K562 (cell line): ENCODE measurements around the gene PGGHG. TPM values are rescaled to one million over a fixed set of nuclear protein-coding genes. Genes with fewer than 3 reads are reported as not detected.

ENCODE experiments used
- ATF3 ChIP-seq, 2 experiments: fragments of 450-650 bp in 1 of 2; sonication (generic) in 1 of 2; formaldehyde crosslinking in 1 of 2; IDR thresholded peaks in 1 of 2; conservative IDR thresholded peaks in 1 of 2; 2 replicates each; pipeline versions ENCODE4 v1.6.1 to v1.8.1; 2016 to 2023; ENCODE audit warnings: mild to moderate bottlenecking in 2 of 2, moderate library complexity in 2 of 2, inconsistent platforms in 1 of 2, missing genetic modification reagents in 1 of 2
- ILF3 ChIP-seq: fragments of 450-650 bp; IDR thresholded peaks from 2 replicates; pipeline ENCODE4 v1.6.1; 2018; ENCODE audit warnings: antibody characterized with exemption, mild to moderate bottlenecking, moderate library complexity, borderline replicate concordance
- KLF1 ChIP-seq: fragments of 450-650 bp; IDR thresholded peaks from 2 replicates; pipeline ENCODE4 v1.6.1; 2016; ENCODE audit warnings: missing genetic modification characterization, missing compliant biosample characterization
- MAFG ChIP-seq: fragments of 450-650 bp; conservative IDR thresholded peaks from 2 replicates; pipeline ENCODE4 v1.6.1; 2016; ENCODE audit warnings: missing genetic modification characterization, missing compliant biosample characterization
- VEZF1 ChIP-seq: fragments of 200-800 bp; sonication (Bioruptor generic); IDR thresholded peaks from 2 replicates; pipeline ENCODE4 v1.6.1; 2017; ENCODE audit warnings: missing genetic modification characterization, missing compliant biosample characterization
- ZBTB11 ChIP-seq, 3 experiments: fragments of 200-800 bp in 1 of 3; fragments of 250-450 bp in 1 of 3; fragments of 450-650 bp in 1 of 3; sonication (Bioruptor Pico) in 1 of 3; sonication (Bioruptor generic) in 1 of 3; formaldehyde crosslinking in 1 of 3; IDR thresholded peaks; 2 replicates each; pipeline versions ENCODE4 v1.6.1 to v1.8.0; 2016 to 2022; ENCODE audit warnings: mild to moderate bottlenecking in 2 of 3, missing genetic modification characterization in 2 of 3, missing compliant biosample characterization in 1 of 3, moderate library complexity in 1 of 3
- ZNF354B ChIP-seq: fragments of 250-450 bp; sonication (Bioruptor Pico); IDR thresholded peaks from 2 replicates; pipeline ENCODE4 v1.4.0; 2020
- ZNF384 ChIP-seq: IDR thresholded peaks from 2 replicates; pipeline ENCODE4 v1.6.1; 2012; ENCODE audit warnings: low read depth, low read length, improper control_type of control experiment
- ZNF766 ChIP-seq: fragments of 200-800 bp; sonication (Bioruptor generic); conservative IDR thresholded peaks from 2 replicates; pipeline ENCODE4 v1.6.1; 2016; ENCODE audit warnings: missing genetic modification characterization, missing compliant biosample characterization
- polyA plus RNA-seq, 8 experiments: library from polyadenylated mRNA; depleted of rRNA in 4 of 8; stranded (reverse) in 5 of 8; unstranded in 3 of 8; fragments of >200 nt; fragmentation: Nextera tagmentation in 2 of 8; fragmentation: Illumina TruSeq in 1 of 8; extraction: Ambion mirVana in 2 of 8; extraction: Trizol in 1 of 8; gene quantifications; 2 replicates each; pipeline versions ENCODE4 v1.2.1 to v1.2.3, GENCODE V29; 2011 to 2014; ENCODE audit warnings: inconsistent platforms in 1 of 8, missing spikeins in 1 of 8
- total RNA-seq, 7 experiments: library from RNA; depleted of rRNA in 6 of 7; stranded (reverse); fragments of >200 nt in 6 of 7; fragmentation: Illumina TruSeq in 2 of 7; extraction: Trizol in 2 of 7; gene quantifications; 2 replicates each; pipeline versions ENCODE4 v1.2.1 to v1.2.3, GENCODE V29; 2011 to 2021; ENCODE audit warnings: low replicate concordance in 1 of 7
- TF ChIP-seq, protein P1 (sequence below): fragments of 250-450 bp; sonication (Bioruptor Pico); IDR thresholded peaks from 2 replicates; pipeline ENCODE4 v1.8.0; 2022; ENCODE audit warnings: inconsistent platforms, mild to moderate bottlenecking, moderate library complexity, borderline replicate concordance

PGGHG gene
- total and polyA plus RNA-seq, 9 of the 15 experiments (the other 6 are each of a cell fraction or from before 2014, with no cell fraction given): 0.38 to 85.1 (median 18.1) TPM

GRCh38 chr11:335779-336658 lies 47.1 kb downstream of the PGGHG start (continued):
- TF ChIP-seq ZBTB11 (CRISPR knock-in tag; IDR thresholded peaks at IDR 0.05) (peak in 1 of 3 experiments; percentile 39; a peak in 1 of 6 replicates), ZNF766 (peak; percentile 35; the same call in 1 of the 2 replicates), VEZF1 (CRISPR knock-in tag) (peak; percentile 69), ZNF354B (no peak), ZNF384 (no peak), ATF3 (IDR thresholded peaks at IDR 0.05) (no peak), ATF3 (CRISPR knock-in tag; conservative IDR thresholded peaks at IDR 0.05) (no peak), ILF3 (no peak), MAFG (no peak), KLF1 (tag) (no peak)
- TF ChIP-seq, protein P1, sequence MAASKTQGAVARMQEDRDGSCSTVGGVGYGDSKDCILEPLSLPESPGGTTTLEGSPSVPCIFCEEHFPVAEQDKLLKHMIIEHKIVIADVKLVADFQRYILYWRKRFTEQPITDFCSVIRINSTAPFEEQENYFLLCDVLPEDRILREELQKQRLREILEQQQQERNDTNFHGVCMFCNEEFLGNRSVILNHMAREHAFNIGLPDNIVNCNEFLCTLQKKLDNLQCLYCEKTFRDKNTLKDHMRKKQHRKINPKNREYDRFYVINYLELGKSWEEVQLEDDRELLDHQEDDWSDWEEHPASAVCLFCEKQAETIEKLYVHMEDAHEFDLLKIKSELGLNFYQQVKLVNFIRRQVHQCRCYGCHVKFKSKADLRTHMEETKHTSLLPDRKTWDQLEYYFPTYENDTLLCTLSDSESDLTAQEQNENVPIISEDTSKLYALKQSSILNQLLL: no peak
